Retinal pigment epithelial cell (primary cell): ENCODE results near the gene DNM1L.

ENCODE experiments used
- DNase-seq: peaks from one replicate; pipeline ENCODE4 v3.0.0-alpha.2; 2010; ENCODE audit warnings: low read depth
- H3K4me3 ChIP-seq: 2 replicates; pipeline ENCODE4 v1.5.1; 2011; ENCODE audit warnings: mild to moderate bottlenecking, low read length, control low read depth, moderate library complexity
- CTCF ChIP-seq: conservative IDR thresholded peaks from 2 replicates; pipeline ENCODE4 v1.5.1; 2011; ENCODE audit warnings: low read depth, low read length, control low read depth, inconsistent platforms

DNM1L gene

GRCh38 chr12:32754111-32754510 is 75.0 kb downstream of the DNM1L start:
- H3K4me3 ChIP-seq = peak overlapping the region; percentile 99
- DNase-seq = no peak
- TF ChIP-seq CTCF = no peak

GRCh38 chr12:32755051-32755653 is 76.1 kb downstream of the DNM1L start:
- H3K4me3 ChIP-seq = peak overlapping the region; percentile 99
- peak; percentile 85 for TF ChIP-seq CTCF
- DNase-seq = peak; percentile 32

DNA sequence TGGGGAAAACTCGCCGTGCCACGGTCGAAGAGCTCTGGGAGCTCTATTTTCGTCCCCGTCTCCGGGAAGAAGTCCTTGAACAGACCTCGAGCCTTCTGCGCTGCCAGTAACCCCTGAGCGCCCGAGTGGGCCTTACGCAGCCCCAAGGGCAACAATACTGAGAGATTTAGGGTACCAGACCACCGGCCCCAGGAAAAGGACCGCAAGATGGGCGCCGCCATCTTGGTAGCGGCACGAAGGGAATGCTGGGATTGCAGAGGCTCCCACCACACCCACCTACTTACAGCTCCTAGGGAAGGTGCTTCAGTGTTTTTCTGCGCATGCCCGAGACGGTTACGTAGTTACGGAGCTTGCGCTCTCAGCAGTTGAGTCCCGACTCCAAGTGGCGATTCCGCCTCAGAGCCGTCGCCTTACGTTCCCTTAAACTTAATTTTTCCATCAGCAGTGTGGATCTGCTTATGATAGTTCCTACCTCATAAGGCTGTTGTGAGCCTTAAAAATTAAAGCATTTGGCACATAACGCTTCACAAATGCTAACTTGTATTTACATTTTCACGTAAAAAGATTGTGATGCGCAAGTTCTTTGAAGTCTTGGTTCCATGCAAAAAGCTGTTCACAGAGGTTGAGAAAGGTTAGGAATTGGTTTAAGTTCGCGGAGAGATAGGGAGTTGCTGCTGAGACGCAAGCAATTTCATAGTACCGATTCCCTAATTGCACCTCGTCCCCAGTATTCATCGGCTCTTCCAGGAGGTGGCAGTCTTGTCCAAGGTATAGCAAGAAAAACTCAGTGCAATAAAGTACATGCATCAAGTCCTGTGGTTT is 76.8 kb downstream of the DNM1L start, which contains the start of gene YARS2:
YARS2 (minus strand) TSS at position 244 of the 822 bp plus-strand sequence; CDS start at position 221, 23 bp downstream.
- H3K4me3 ChIP-seq = peak within 1 kb of the TSS; percentile 99
- TF ChIP-seq CTCF = peak; percentile 81
- DNase-seq = peak; percentile 96

DNA sequence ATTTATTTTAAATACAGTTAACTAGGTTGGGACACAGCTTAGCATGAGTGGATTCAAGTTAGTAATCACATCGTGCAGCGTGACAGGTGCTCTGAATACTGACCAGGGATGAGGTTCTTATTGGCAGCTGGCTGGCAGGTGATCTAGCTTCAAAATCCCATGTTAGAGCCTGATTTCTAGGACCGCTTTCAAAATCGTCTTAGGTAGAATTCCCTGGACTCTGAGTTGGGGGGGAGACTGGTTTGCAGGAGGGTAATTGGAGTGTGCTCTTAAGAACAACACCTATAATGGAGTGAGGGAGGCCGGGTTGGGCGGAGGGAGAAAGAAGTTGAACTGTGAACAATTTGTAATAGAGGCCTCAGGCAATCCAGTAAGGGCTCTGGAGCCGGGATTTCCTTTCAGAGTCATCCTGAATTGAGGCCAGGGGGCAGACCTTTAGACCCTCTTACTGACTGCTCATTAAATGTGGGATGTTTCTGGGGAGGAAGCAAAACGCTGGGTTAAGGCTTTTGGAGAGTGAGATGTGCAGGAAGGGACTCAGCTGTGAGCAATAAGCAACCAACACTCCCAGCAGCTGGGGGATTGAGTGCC is 77.5 kb downstream of the DNM1L start:
- DNase-seq = no peak
- TF ChIP-seq CTCF = no peak
- H3K4me3 ChIP-seq = no peak overlapping the region

GRCh38 chr12:32757157-32757556 is 78.1 kb downstream of the DNM1L start:
- no peak overlapping the region for H3K4me3 ChIP-seq
- no peak for DNase-seq
- TF ChIP-seq CTCF = no peak

- no peak overlapping the region for H3K4me3 ChIP-seq
- DNase-seq = no peak
- no peak for TF ChIP-seq CTCF
Measured at GRCh38 chr12:32761716-32762115, 82.6 kb downstream of the DNM1L start.
